ENCODE results near the gene CREB1. TPM values are rescaled to one million over a fixed set of nuclear protein-coding genes. Genes with fewer than 3 reads are reported as not detected.
A peak's percentile ranks its signal among the peaks of the same experiment; 100 is the strongest.

CREB1 gene
- total and polyA plus RNA-seq, 10 of the 15 experiments (the other 5 are each of a cell fraction or from before 2014, with no cell fraction given): 13.4 to 76.9 (median 39.5) TPM

- 0 out of 4 replicates have a peak, but pooled peaks of 1 of the 2 experiments have one; percentile 12 for TF ChIP-seq EP300 (IDR thresholded peaks at IDR 0.05; ENCODE audit: borderline replicate concordance in 1 of 2, control insufficient read depth in 1 of 2, low read depth in 2 of 2, low read length in 2 of 2)
- peak; percentile 63; the same call in 1 of the 2 replicates for TF ChIP-seq JUNB (IDR thresholded peaks at IDR 0.05)
- TF ChIP-seq NBN (IDR thresholded peaks at IDR 0.05): peak; percentile 13; the same call in 1 of the 2 replicates
- TF ChIP-seq CREM (IDR thresholded peaks at IDR 0.05; ENCODE audit: low read depth): peak; percentile 10; the same call in 1 of the 2 replicates
- TF ChIP-seq ATF2 (IDR thresholded peaks at IDR 0.05; ENCODE audit: low read length): peak; percentile 24
- peak; percentile 54; the same call in 1 of the 2 replicates for TF ChIP-seq NFIC (IDR thresholded peaks at IDR 0.05; ENCODE audit: low read depth, low read length)
Observed at GRCh38 chr2:207531032-207531952, 1.5 kb downstream of the CREB1 start (continued).

- DNase-seq (ENCODE audit: low read depth, low spot score) (no peak), ATAC-seq (no peak), FAIRE-seq (no peak)
- no peak overlapping the region for H2AFZ ChIP-seq (ENCODE audit: control insufficient read depth, low read depth, low read length)
- in situ Hi-C loops (cut with MboI): no loop called here
- H3K9ac ChIP-seq (ENCODE audit: control insufficient read depth, insufficient read depth, low read length): no peak overlapping the region
- 71% methylated on average over 9 of the region's 9 CpGs for WGBS (ENCODE audit: insufficient coverage, insufficient replicate concordance, low lambda C conversion rate, missing lambda C conversion rate)
- no peaks in the 10 kb centered on the region for H3K27me3 ChIP-seq (replicated peaks in 1 of 2; ENCODE audit: control insufficient read depth in 2 of 2, insufficient read depth in 2 of 2, low read length in 1 of 2)
- H3K4me2 ChIP-seq (ENCODE audit: control insufficient read depth, insufficient read depth): peak overlapping the region; percentile 77; the same call in 1 of the 2 replicates
- RAD21 ChIA-PET (ENCODE audit: unreplicated experiment): interaction anchor here (0.7 to 6.5 kb wide), 5 partner anchors 25 to 857 kb away, joined by 3 to 51 read pairs (median 3); no protein-coding TSS in a partner anchor
- H3K4me3 ChIP-seq: peak overlapping the region; percentile 51
- POLR2A ChIA-PET: interaction anchor here (0.6 to 5.5 kb wide), 10 partner anchors 8 to 484 kb away, joined by 3 to 40 read pairs (median 4); partner anchors contain the start of gene METTL21A
- peaks cover 87% of the 10 kb centered on the region for H3K79me2 ChIP-seq (ENCODE audit: control insufficient read depth, insufficient read depth, low read length)
- no peak overlapping the region for H3K27ac ChIP-seq (ENCODE audit: control insufficient read depth, insufficient read depth)
- CTCF ChIA-PET: interaction anchor here (0.6 to 2.7 kb wide), 11 partner anchors 9 to 642 kb away, joined by 3 to 13 read pairs (median 4); partner anchors contain the start of gene METTL21A
- H4K20me1 ChIP-seq (ENCODE audit: control insufficient read depth, insufficient read depth): no peaks in the 10 kb centered on the region
- H3K4me1 ChIP-seq (ENCODE audit: control insufficient read depth, insufficient read depth, low read length): peaks cover 18% of the 10 kb centered on the region
- intact Hi-C loops (cut with micrococcal nuclease; ENCODE audit: unreplicated experiment): loop anchor here (5.0 to 10.0 kb wide), 2 partner anchors 180 to 732 kb away; partner anchors contain the start of genes CCNYL1 and PIKFYVE
- no peaks in the 10 kb centered on the region; a peak in 1 of 4 replicates for H3K36me3 ChIP-seq (ENCODE audit: control insufficient read depth in 2 of 2, insufficient read depth in 2 of 2, low read length in 1 of 2)
- no TSS peak for BruUV-seq (replicated peaks)
- H3K9me3 ChIP-seq (replicated peaks; ENCODE audit: control insufficient read depth, insufficient read depth, low read length): no peaks in the 10 kb centered on the region
- SMC1A ChIA-PET (ENCODE audit: uncharacterized antibody, unreplicated experiment): interaction anchor here (0.7 to 4.2 kb wide), 15 partner anchors 8 to 365 kb away, joined by 3 to 26 read pairs (median 7); partner anchors contain the start of gene METTL21A
- no peak for TF ChIP-seq POLR2A (IDR thresholded peaks at IDR 0.05; ENCODE audit: low read depth, low read length)
- no peak for TF ChIP-seq PKNOX1 (IDR thresholded peaks at IDR 0.05)
- no peak for TF ChIP-seq HSF1 (IDR thresholded peaks at IDR 0.05; ENCODE audit: low read depth, low read length)
- no peak for TF ChIP-seq TCF7 (IDR thresholded peaks at IDR 0.05; ENCODE audit: borderline replicate concordance)
- no peak for TF ChIP-seq REST (IDR thresholded peaks at IDR 0.05; ENCODE audit: low read depth, low read length)
Observed at GRCh38 chr2:207532676-207533075, 2.9 kb downstream of the CREB1 start.
